Psoas muscle (tissue), 8 donors: Measurements from ENCODE around the gene GPR152. TPM values are rescaled to one million over a fixed set of nuclear protein-coding genes. Genes with fewer than 3 reads are reported as not detected.
A peak's percentile ranks its signal among the peaks of the same experiment; 100 is the strongest.

ENCODE experiments used
- ATAC-seq, 4 donors: fragments of 200-7000 bp; cut with Tn5 transposase; one replicate each; pipeline ENCODE4 v1.9.1; 2020; ENCODE audit warnings: moderate library complexity in 3 of 4, mild to moderate bottlenecking in 2 of 4
- DNase-seq, 2 donors: peaks; one replicate each; pipeline ENCODE4 v3.0.0-alpha.2; 2020
- H3K27ac ChIP-seq: fragments of 200-600 bp; one replicate; pipeline ENCODE4 v1.8.0; 2022
- H3K27me3 ChIP-seq, 3 donors: fragments of 200-600 bp in 1 of 3; one replicate each; pipeline versions ENCODE4 v1.6.1 to v1.8.0; 2013 to 2022; ENCODE audit warnings: low read length in 2 of 3, mild to moderate bottlenecking in 2 of 3, moderate library complexity in 1 of 3; ENCODE audit not compliant: insufficient read depth in 3 of 3
- H3K36me3 ChIP-seq, 2 donors: fragments of 200-600 bp in 1 of 2; one replicate each; pipeline versions ENCODE4 v1.6.1 to v1.8.0; 2013 to 2022; ENCODE audit warnings: low read depth in 1 of 2, mild to moderate bottlenecking in 1 of 2, moderate library complexity in 1 of 2; ENCODE audit not compliant: insufficient read depth in 1 of 2
- H3K4me1 ChIP-seq: fragments of 200-600 bp; one replicate; pipeline ENCODE4 v1.8.0; 2022
- H3K4me3 ChIP-seq: fragments of 200-600 bp; one replicate; pipeline ENCODE4 v1.8.0; 2022; ENCODE audit warnings: mild to moderate bottlenecking
- H3K9me3 ChIP-seq: fragments of 200-600 bp; one replicate; pipeline ENCODE4 v1.8.0; 2022
- WGBS, 3 donors: extraction: QIAGEN DNeasy Blood & Tissue Kit; methylation state at CpG; one replicate each; pipeline versions ENCODE4 v1.1.6 to v1.1.7; 2013; 5-methylcytosine and 5-hydroxymethylcytosine counted together
- intact Hi-C, 2 donors: fragments of 100-400 bp; cut with DNase I; formaldehyde crosslinking; loops; one replicate each; pipeline versions ENCODE4 v1.11.0 to v1.14.2; 2022
- polyA plus RNA-seq, 3 donors: library from polyadenylated mRNA; stranded (reverse); fragments of 200-250 nt; gene quantifications; one replicate each; pipeline ENCODE4 v1.2.3, GENCODE V29; 2013
- total RNA-seq, 4 donors: library from RNA; stranded (reverse); fragmentation: NEBNext Ultra II Directional in 2 of 4; extraction: Animal tissue kit (Norgen Biotek cat#: 25700) in 2 of 4; gene quantifications; one replicate each; pipeline versions ENCODE4 v1.2.1 to v1.2.4, GENCODE V29; 2021 to 2023
- TF ChIP-seq, protein P1 (sequence below): fragments of 200-600 bp; IDR thresholded peaks from one replicate; pipeline ENCODE4 v1.8.0; 2022; ENCODE audit warnings: antibody characterized with exemption
- donor health status: healthy with polysubstance abuse.
- donor health status: DM: no; HTN: no; CAD: no; lungs with moderate emphysema.
- donor health status: Bipolar disorder and iron deficiency.
- donor health status: healthy.
- donor health status: DM: yes; HTN: yes; CAD: no.
- donor health status: DM: no; HTN: no; CAD: no.
- donor health status: DM: no; HTN: no; CAD: no.
- donor health status: DM: yes; HTN: yes; CAD: no.

GPR152 gene
- total and polyA plus RNA-seq, 7 donors: 0.19 TPM; not detected in 6

DNA sequence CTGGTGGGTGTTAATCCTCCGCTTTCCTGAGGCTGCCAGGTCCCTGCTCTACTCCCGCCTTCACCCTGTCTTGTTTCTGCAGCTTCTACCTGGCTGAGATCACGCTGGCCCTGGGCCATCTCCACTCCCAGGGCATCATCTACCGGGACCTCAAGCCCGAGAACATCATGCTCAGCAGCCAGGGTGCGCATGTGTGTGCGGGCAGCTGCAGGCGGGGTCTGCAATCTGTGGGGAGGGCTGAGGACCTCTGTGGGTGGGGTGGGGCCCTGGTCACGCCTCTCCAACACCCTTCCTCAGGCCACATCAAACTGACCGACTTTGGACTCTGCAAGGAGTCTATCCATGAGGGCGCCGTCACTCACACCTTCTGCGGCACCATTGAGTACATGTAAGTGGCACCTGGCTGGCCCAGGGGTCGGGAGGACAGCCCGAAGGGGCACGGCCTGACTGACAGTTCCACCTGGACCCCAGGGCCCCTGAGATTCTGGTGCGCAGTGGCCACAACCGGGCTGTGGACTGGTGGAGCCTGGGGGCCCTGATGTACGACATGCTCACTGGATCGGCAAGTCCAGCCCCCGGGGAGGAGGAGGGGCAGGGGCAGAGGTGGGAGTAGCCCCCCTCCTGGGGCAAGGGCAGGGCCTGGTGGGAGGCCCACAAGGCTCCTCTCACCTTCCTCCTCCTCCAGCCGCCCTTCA is 19.7 kb downstream of the GPR152 start:
- no peak for DNase-seq
- 88 to 90% (median 88%) methylated on average over 22 of the region's 22 CpGs for WGBS, 3 donors
- intact Hi-C loops: no loop called here
- TF ChIP-seq, protein P1, sequence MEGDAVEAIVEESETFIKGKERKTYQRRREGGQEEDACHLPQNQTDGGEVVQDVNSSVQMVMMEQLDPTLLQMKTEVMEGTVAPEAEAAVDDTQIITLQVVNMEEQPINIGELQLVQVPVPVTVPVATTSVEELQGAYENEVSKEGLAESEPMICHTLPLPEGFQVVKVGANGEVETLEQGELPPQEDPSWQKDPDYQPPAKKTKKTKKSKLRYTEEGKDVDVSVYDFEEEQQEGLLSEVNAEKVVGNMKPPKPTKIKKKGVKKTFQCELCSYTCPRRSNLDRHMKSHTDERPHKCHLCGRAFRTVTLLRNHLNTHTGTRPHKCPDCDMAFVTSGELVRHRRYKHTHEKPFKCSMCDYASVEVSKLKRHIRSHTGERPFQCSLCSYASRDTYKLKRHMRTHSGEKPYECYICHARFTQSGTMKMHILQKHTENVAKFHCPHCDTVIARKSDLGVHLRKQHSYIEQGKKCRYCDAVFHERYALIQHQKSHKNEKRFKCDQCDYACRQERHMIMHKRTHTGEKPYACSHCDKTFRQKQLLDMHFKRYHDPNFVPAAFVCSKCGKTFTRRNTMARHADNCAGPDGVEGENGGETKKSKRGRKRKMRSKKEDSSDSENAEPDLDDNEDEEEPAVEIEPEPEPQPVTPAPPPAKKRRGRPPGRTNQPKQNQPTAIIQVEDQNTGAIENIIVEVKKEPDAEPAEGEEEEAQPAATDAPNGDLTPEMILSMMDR: no peak
- H3K36me3 ChIP-seq: peaks cover 6 to 75% of the 10 kb centered on the region in 2 donors
- no peak overlapping the region for H3K27ac ChIP-seq
- no peaks in the 10 kb centered on the region for H3K9me3 ChIP-seq
- no peaks in the 10 kb centered on the region for H3K27me3 ChIP-seq
- no peak overlapping the region for H3K4me3 ChIP-seq
- ATAC-seq: no peak
- H3K4me1 ChIP-seq: peaks cover 20% of the 10 kb centered on the region

DNA sequence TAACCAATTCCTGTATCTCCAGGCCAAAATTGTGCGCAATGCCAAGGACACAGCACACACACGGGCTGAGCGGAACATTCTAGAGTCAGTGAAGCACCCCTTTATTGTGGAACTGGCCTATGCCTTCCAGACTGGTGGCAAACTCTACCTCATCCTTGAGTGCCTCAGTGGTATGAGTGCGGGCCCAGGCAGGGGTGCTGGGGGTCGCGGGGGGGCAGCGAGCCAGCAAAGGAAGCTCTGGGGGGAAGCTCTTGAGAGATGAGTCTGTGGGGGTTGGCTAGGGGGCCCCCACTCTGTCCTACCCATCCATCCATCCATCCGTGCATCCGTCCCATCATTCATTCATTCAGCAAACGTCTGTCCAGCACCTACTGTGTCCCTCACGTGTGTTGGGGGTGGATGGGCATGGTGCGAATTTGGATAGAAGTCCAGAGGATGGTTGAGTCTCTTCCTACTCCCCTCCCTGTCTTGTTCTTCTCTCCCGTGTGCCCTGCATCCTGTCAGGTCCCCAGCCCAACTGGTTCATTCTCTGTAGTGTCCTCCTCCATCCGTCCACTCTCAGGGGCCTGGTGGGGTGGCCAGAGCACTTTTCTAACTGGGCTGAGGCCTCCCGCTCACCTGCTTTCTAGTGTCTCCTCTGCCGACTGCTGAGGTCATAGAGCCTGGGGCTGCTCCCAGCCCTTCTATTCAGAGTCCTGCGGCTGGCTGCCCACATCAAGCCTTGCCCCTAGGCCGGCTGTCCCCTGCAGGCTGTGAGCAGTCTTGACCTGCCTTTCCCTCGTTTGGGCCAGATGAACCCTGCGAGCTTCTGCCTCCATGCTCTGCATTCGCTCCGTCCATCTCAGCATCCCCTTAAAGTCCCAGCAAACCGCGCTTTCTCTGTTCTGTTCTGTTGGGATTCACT is 20.9 kb downstream of the GPR152 start:
- WGBS, 3 donors: 88 to 92% (median 90%) methylated on average over 23 to 24 of the region's 24 CpGs
- no peak overlapping the region for H3K4me3 ChIP-seq
- intact Hi-C loops: no loop called here
- TF ChIP-seq, protein P1: no peak
- H3K27me3 ChIP-seq: no peaks in the 10 kb centered on the region
- no peaks in the 10 kb centered on the region for H3K9me3 ChIP-seq
- no peak overlapping the region for H3K27ac ChIP-seq
- H3K4me1 ChIP-seq: peaks cover 25% of the 10 kb centered on the region
- H3K36me3 ChIP-seq: peaks cover 6 to 68% of the 10 kb centered on the region in 2 donors
- ATAC-seq: no peak
- DNase-seq: no peak

DNA sequence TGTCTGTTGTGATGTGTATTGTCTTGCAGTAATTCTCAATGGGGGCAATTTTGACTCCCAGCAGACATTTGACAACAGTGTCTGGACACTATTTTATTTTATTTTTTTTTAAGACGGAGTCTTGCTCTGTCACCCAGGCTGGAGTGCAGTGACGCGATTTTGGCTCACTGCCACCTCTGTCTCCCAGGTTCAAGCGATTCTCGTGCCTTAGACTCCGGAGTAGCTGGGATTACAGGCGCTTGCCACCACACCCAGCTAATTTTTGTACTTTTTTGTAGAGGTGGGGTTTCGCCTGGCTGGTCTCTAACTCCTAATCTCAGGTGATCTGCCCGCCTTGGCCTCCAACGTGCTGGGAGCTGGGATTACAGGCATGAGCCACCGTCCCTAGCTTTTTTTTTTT is 22.8 kb downstream of the GPR152 start:
- TF ChIP-seq, protein P1: no peak
- 62 to 75% (median 64%) methylated on average over 11 of the region's 11 CpGs for WGBS, 3 donors
- no peak for ATAC-seq
- H3K36me3 ChIP-seq: peaks cover 6 to 53% of the 10 kb centered on the region in 2 donors
- H3K27ac ChIP-seq: peak overlapping the region; percentile 92
- no peak for DNase-seq
- intact Hi-C loops: loop anchor here (5.0 kb wide), 1 partner anchor 38 kb away; the partner anchor contains the start of gene TMEM134 (in 2 of the 2)
- peak overlapping the region; percentile 96 for H3K4me3 ChIP-seq
- H3K27me3 ChIP-seq: no peaks in the 10 kb centered on the region
- peaks cover 25% of the 10 kb centered on the region for H3K4me1 ChIP-seq
- H3K9me3 ChIP-seq: no peaks in the 10 kb centered on the region

DNA sequence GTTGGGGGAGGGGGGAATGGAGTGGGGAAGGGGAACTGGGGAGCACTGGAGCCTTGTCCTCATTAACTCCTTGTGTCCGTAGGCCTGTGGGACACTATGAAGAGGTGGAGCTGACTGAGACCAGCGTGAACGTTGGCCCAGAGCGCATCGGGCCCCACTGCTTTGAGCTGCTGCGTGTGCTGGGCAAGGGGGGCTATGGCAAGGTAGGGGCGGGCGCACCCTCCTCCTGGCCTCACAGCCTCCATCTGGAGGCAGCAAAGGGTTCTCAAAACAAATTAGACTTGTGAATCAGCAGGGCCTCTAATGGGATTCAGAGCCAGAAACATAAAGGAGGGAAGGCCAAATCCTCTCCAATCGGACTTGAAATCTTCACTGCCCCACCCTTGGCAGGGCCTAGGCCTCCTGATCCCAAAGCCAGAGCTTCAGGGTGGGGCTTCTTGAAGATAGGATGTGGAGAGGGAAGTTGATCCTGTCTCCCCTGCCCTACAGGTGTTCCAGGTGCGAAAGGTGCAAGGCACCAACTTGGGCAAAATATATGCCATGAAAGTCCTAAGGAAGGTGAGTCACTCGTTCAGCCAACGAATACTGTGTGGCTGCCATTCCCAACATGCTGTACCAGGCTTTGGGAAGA is 23.4 kb downstream of the GPR152 start:
- peak overlapping the region; percentile 92 for H3K27ac ChIP-seq
- 46 to 49% (median 48%) methylated on average over 12 of the region's 12 CpGs for WGBS, 3 donors
- no peaks in the 10 kb centered on the region for H3K9me3 ChIP-seq
- TF ChIP-seq, protein P1: no peak
- no peaks in the 10 kb centered on the region for H3K27me3 ChIP-seq
- H3K4me1 ChIP-seq: peaks cover 25% of the 10 kb centered on the region
- no peak for ATAC-seq
- peaks cover 1 to 47% of the 10 kb centered on the region in 2 donors for H3K36me3 ChIP-seq
- peak overlapping the region; percentile 96 for H3K4me3 ChIP-seq
- intact Hi-C loops: loop anchor here (5.0 kb wide), 1 partner anchor 38 kb away; the partner anchor contains the start of gene TMEM134 (in 2 of the 2)
- no peak for DNase-seq
